Gastroesophageal sphincter (tissue), 2 donors: ENCODE measurements around the gene CAVIN2.

Source experiments
- POLR2A ChIP-seq, 2 donors: fragments of 450-650 bp; IDR thresholded peaks; one replicate each; pipeline ENCODE4 v1.6.1; 2017; ENCODE audit warnings: antibody characterized with exemption in 2 of 2, mild to moderate bottlenecking in 2 of 2, moderate library complexity in 1 of 2
- POLR2AphosphoS5 ChIP-seq: sonication (generic); formaldehyde crosslinking; IDR thresholded peaks from one replicate; pipeline ENCODE4 v1.6.1; 2017; ENCODE audit warnings: antibody characterized with exemption

DNA sequence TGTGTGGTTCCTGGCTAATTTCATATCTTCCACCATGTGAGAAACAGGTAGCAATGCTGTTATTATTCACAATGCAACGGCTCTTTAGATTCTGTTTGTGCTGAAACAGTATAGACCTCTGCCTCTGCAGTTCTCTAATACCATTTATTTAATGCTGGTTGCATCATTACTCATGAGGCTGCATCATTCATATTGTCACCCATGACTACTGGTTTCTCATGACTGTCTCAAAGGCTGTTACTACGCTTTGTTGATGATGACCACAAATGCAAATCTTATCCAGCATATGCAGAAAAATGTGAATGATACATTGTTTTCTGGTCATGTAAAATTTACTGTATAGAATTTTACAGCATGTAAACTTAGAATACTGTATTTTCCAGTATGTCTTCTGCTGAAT is 22.5 kb downstream of the CAVIN2 start:
- TF ChIP-seq POLR2A (IDR thresholded peaks at IDR 0.05) (no peak), POLR2AphosphoS5 (no peak)
